Measurements from ENCODE around the gene TTPAL.

TTPAL gene

GRCh38 chr20:44442298-44443070 is 33.2 kb upstream of the TTPAL start:
- DNase-seq = no peak

- DNase-seq = no peak
Observed at GRCh38 chr20:44445742-44446710, 29.6 kb upstream of the TTPAL start.

- no peak for DNase-seq
Observed at GRCh38 chr20:44447827-44448419, 27.8 kb upstream of the TTPAL start.

- DNase-seq = no peak
Observed at GRCh38 chr20:44448753-44449546, 26.7 kb upstream of the TTPAL start.

- DNase-seq = no peak
Observed at GRCh38 chr20:44449864-44450263, 25.8 kb upstream of the TTPAL start.

GRCh38 chr20:44450281-44450889 is 25.3 kb upstream of the TTPAL start:
- DNase-seq = no peak

- no peak for DNase-seq
Observed at GRCh38 chr20:44450903-44451450, 24.7 kb upstream of the TTPAL start.

- DNase-seq = peak; percentile 1
Observed at GRCh38 chr20:44454306-44454963, 21.2 kb upstream of the TTPAL start.

- DNase-seq = no peak
Observed at GRCh38 chr20:44455126-44455525, 20.5 kb upstream of the TTPAL start.

GRCh38 chr20:44456611-44457010 is 19.1 kb upstream of the TTPAL start:
- DNase-seq = no peak

- DNase-seq = no peak
Observed at GRCh38 chr20:44457016-44457415, 18.7 kb upstream of the TTPAL start.

GRCh38 chr20:44459271-44459670 is 16.4 kb upstream of the TTPAL start:
- DNase-seq = no peak

GRCh38 chr20:44460795-44461141 is 14.9 kb upstream of the TTPAL start:
- DNase-seq = peak; percentile 53

- no peak for DNase-seq
Observed at GRCh38 chr20:44461142-44461802, 14.4 kb upstream of the TTPAL start.

GRCh38 chr20:44461803-44462174 is 13.9 kb upstream of the TTPAL start:
- DNase-seq = no peak

GRCh38 chr20:44463466-44463865 is 12.2 kb upstream of the TTPAL start:
- no peak for DNase-seq

GRCh38 chr20:44464514-44464913 is 11.2 kb upstream of the TTPAL start:
- no peak for DNase-seq

GRCh38 chr20:44465001-44465560 is 10.6 kb upstream of the TTPAL start:
- no peak for DNase-seq

GRCh38 chr20:44467289-44467883 is 8.3 kb upstream of the TTPAL start:
- no peak for DNase-seq

Data from kidney glomerular epithelial cell (primary cell).